Immature natural killer cell (primary cell): ENCODE data around the gene CAPN2. TPM values are rescaled to one million over a fixed set of nuclear protein-coding genes. Genes with fewer than 3 reads are reported as not detected.

Source experiments
- DNase-seq, 3 donors: peaks; one replicate each; pipeline ENCODE4 v3.0.0; 2022; ENCODE audit warnings: mixed read lengths in 1 of 3
- H3K27ac Mint-ChIP-seq, 6 donors: one replicate each; pipeline ENCODE4 v1.8.0; 2020; ENCODE audit warnings: mixed read lengths in 6 of 6, mild to moderate bottlenecking in 5 of 6, inconsistent platforms in 4 of 6, moderate library complexity in 3 of 6
- H3K27me3 Mint-ChIP-seq, 3 donors: one replicate each; pipeline ENCODE4 v1.8.0; 2020 to 2021; ENCODE audit warnings: low read depth in 3 of 3, mild to moderate bottlenecking in 3 of 3, mixed read lengths in 3 of 3, moderate library complexity in 3 of 3, inconsistent platforms in 1 of 3
- H3K36me3 Mint-ChIP-seq, 3 donors: one replicate each; pipeline ENCODE4 v1.8.0; 2020; ENCODE audit warnings: mixed read lengths in 3 of 3, inconsistent platforms in 2 of 3, mild to moderate bottlenecking in 2 of 3
- H3K4me1 Mint-ChIP-seq, 2 donors: one replicate each; pipeline ENCODE4 v1.8.0; 2020; ENCODE audit warnings: inconsistent platforms in 2 of 2, mild to moderate bottlenecking in 2 of 2, mixed read lengths in 2 of 2, moderate library complexity in 1 of 2
- H3K4me3 Mint-ChIP-seq, 5 donors: one replicate each; pipeline ENCODE4 v1.8.0; 2020; ENCODE audit warnings: mild to moderate bottlenecking in 5 of 5, mixed read lengths in 5 of 5, inconsistent platforms in 3 of 5, moderate library complexity in 3 of 5
- H3K9me3 Mint-ChIP-seq, 6 donors: one replicate each; pipeline ENCODE4 v1.8.0; 2020; ENCODE audit warnings: mild to moderate bottlenecking in 6 of 6, mixed read lengths in 6 of 6, inconsistent platforms in 4 of 6, moderate library complexity in 3 of 6
- polyA plus RNA-seq, 3 donors: library from polyadenylated mRNA; unstranded; fragments of 300-500 nt; fragmentation: Illumina TruSeq; gene quantifications; one replicate each; pipeline ENCODE4 v1.2.3, GENCODE V29; 2021

CAPN2 gene
- polyA plus RNA-seq = 100 to 1,000 TPM; 126 to 232 (median 141) TPM

DNA sequence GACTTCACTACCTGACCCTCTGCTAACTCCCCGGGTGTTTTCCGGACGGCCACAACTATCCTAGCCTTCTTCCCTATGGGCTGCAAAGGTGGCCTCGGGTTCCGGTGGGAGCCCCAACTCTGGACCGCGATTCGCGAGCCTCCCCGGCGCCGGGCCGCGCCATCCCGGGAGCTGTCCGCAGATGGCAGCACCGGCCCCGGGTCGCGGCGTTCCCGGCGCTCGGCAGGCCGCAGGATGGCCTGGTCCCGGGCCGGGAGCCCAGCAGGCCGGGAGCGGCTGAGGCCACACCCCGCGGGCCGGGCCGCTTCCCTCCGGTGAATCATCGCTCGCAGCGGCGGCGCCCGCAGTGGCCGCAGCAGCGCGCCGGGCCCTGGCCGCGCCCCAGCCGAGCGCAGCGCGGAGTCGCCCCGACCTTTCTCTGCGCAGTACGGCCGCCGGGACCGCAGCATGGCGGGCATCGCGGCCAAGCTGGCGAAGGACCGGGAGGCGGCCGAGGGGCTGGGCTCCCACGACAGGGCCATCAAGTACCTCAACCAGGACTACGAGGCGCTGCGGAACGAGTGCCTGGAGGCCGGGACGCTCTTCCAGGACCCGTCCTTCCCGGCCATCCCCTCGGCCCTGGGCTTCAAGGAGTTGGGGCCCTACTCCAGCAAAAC is at the start of gene CAPN2:
Gene CAPN2 (plus strand): TSS at position 346 of the 656 bp plus-strand sequence. CDS start 102 bp downstream, at position 448.
- Mint-ChIP-seq H3K4me3 (peak within 1 kb of the TSS; percentile 79 to 95 (median 87)), H3K27ac (peak within 1 kb of the TSS; percentile 89 to 98 (median 90)), H3K9me3 (no peaks in the 10 kb centered on the region), H3K4me1 (peaks cover 56 to 57% of the 10 kb centered on the region in 2 donors), H3K27me3 (peaks cover 5 to 10% (median 6%) of the 10 kb centered on the region in 3 donors), H3K36me3 (peaks cover 4 to 6% (median 4%) of the 10 kb centered on the region in 3 donors)
- peak; percentile 62 to 67 (median 64) for DNase-seq

DNA sequence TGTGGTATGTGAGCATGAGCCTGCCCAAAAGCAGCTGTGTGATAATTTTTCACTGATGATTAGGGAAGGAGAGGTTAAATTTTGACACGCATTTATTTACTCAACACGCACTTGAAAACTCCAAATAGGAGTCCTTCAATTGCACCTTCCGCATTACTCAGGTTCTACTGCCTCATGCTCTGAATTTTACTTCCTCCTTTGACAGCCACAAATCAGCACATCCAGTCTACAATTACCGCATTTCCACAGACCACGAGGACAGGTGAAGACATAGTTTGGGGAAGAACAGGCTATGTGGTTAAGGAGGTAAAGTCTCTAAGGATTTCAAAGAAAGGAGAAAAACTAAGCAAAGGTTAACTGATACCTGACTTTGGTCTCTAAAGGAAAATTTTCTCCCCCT is 49.4 kb upstream of the CAPN2 start:
- H3K4me1 Mint-ChIP-seq = peaks cover 0 to 1% of the 10 kb centered on the region in 2 donors
- peaks cover 0 to 4% (median 0%) of the 10 kb centered on the region in 3 donors for H3K36me3 Mint-ChIP-seq
- no peak for DNase-seq
- H3K27me3 Mint-ChIP-seq = peaks cover 3 to 4% (median 4%) of the 10 kb centered on the region in 3 donors
- no peak overlapping the region for H3K4me3 Mint-ChIP-seq
- no peak overlapping the region for H3K27ac Mint-ChIP-seq
- H3K9me3 Mint-ChIP-seq = no peaks in the 10 kb centered on the region

DNA sequence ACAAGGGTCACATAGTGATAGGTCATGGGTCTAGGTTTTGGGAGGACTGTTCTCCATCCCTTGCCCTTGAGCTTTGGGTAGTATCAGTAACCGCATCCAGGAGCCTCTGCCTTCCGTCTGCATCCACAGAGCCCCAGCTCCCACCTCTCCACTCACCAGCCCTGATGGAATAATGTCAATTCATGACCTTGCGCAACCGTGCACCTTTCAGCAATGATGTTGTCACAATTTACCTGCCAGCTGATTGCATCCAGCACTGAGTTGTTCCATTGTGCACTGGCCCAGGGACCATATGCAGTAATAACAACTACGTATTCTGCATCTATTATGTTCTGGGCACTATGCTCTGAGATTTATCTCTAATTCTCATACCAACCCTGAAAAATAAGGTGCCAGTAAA is 48.2 kb upstream of the CAPN2 start:
- H3K4me3 Mint-ChIP-seq = no peak overlapping the region

DNA sequence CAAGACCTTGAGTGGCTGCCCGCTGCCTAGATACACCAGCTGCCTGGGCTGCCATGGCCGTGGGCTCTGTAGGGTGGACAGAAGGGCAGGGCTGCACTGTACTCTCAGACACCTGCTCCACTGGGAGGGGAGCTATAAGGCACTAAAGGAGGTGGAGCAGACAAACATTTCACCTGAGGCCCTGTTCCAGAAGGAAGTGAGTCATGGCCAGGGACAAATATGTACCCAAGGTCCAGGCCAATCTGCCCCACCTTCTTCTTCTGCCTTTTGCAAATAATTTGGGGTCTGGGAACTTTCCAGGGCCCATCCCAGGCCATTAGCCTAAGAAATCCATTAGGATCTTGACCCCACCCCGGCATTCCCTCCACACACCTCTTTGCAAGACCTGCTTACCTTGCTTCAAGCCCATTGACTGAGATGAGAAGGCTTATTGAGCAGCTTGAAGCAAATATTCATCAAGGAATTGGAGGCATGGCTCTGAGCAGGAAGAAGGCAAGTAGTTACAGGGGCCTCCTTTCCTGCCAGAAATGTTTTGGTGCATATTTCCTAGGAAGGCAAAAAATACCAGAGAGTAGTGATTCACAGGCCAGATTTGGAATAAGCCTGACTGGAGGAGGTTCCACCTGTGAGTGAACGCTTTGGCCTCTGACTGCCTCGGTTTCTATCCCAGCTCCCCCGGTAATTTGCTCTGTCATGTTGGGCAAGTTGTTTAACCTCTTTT is 46.6 kb upstream of the CAPN2 start, which contains the start of gene CAPN8:
Gene CAPN8 (minus strand): TSS at position 110 of the 721 bp plus-strand sequence. CDS start 55 bp downstream, at position 55.
- H3K9me3 Mint-ChIP-seq = no peaks in the 10 kb centered on the region
- peaks cover 0 to 1% of the 10 kb centered on the region in 2 donors for H3K4me1 Mint-ChIP-seq
- H3K27ac Mint-ChIP-seq = no peak within 1 kb of the TSS
- H3K4me3 Mint-ChIP-seq = no peak within 1 kb of the TSS
- no peak for DNase-seq
- H3K36me3 Mint-ChIP-seq = peaks cover 0 to 4% (median 0%) of the 10 kb centered on the region in 3 donors
- H3K27me3 Mint-ChIP-seq = peaks cover 2 to 7% (median 3%) of the 10 kb centered on the region in 3 donors

More for the DNA sequence above, 48.2 kb upstream of the CAPN2 start:
- Mint-ChIP-seq H3K27ac (no peak overlapping the region), H3K36me3 (peaks cover 0 to 4% (median 0%) of the 10 kb centered on the region in 3 donors), H3K9me3 (no peaks in the 10 kb centered on the region), H3K27me3 (peaks cover 3 to 4% (median 4%) of the 10 kb centered on the region in 3 donors), H3K4me1 (peaks cover 0 to 1% of the 10 kb centered on the region in 2 donors)
- DNase-seq = no peak

DNA sequence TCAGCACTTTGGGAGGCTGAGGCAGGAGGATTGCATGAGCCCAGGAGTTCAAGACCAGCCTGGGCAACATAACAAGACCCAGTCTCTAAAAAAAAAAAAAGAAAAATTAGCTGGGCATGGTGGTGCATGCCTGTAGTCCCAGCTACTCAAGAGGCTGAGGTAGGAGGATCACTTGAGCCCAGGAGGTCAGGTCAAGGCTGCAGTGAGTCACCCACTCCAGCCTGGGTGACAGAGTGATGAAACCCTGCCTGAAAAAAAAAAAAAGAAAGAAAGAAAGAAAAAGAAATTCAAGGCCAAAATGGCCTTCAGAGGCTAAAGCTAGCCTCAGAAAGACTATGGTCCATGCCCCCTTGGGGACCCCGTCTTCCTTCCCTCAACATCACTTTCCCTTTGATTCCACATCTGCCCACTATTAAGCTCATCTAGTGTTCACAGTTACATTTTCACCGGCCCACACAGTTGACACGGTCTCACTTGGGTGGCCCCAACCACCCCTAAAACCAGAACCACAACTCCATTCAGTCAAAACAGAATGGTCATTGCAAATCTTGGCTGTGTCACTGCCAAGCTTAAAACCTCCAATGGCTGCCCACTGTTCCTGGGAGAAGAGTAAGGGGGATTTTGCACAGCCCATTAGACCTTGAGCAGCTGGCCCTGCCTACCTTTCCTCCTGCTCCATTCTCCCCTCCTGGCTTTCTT is 44.7 kb upstream of the CAPN2 start:
- H3K27ac Mint-ChIP-seq = peak overlapping the region in 2 of 6 donors; percentile 35 to 60
- no peaks in the 10 kb centered on the region for H3K4me1 Mint-ChIP-seq
- no peaks in the 10 kb centered on the region for H3K36me3 Mint-ChIP-seq

DNA sequence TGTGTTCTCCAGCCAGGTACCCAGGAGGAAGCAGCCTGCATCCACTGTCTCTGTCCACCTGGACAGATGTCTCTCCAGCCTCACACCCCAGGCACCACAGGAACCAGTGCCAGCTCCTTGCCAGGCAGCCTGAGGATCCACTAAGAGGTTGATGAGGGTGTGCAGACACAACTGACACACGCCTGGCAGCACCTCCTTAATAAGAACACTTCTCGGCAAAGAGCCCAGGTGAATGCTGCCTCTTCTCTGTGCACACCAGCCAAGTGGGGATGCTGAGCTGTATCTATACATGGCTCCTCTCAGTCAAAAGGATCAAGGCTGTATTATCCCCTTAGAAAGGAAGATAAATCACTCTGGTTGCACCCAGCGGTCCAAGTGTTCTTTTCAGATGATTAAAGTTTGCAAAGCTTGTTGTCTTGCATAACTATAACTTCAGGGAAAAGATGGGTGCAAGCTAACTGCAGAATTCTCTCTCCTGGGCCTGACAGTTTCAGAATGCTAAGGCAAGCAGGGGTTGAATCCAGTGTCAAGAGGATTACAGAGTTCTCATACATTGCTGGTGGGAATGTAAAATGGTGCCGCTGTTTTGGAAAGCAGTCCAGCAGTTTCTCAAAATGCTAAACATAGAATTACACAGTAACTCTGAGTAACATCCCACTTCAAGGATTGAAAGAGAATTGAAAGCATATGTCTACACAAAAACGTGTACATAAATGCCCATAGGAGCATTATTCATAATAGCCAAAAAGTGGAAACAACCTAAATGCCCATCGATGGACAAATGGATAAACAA is 43.1 kb upstream of the CAPN2 start:
- H3K9me3 Mint-ChIP-seq = no peaks in the 10 kb centered on the region
- no peak overlapping the region for H3K27ac Mint-ChIP-seq
- no peaks in the 10 kb centered on the region for H3K36me3 Mint-ChIP-seq
- DNase-seq = no peak
- no peaks in the 10 kb centered on the region for H3K4me1 Mint-ChIP-seq
- H3K4me3 Mint-ChIP-seq = no peak overlapping the region
- peaks cover 0 to 4% (median 4%) of the 10 kb centered on the region in 3 donors for H3K27me3 Mint-ChIP-seq

More for the DNA sequence above, 44.7 kb upstream of the CAPN2 start:
- H3K27me3 Mint-ChIP-seq = peaks cover 3 to 7% (median 4%) of the 10 kb centered on the region in 3 donors
- H3K9me3 Mint-ChIP-seq = no peaks in the 10 kb centered on the region
- no peak for DNase-seq
- no peak overlapping the region for H3K4me3 Mint-ChIP-seq

DNA sequence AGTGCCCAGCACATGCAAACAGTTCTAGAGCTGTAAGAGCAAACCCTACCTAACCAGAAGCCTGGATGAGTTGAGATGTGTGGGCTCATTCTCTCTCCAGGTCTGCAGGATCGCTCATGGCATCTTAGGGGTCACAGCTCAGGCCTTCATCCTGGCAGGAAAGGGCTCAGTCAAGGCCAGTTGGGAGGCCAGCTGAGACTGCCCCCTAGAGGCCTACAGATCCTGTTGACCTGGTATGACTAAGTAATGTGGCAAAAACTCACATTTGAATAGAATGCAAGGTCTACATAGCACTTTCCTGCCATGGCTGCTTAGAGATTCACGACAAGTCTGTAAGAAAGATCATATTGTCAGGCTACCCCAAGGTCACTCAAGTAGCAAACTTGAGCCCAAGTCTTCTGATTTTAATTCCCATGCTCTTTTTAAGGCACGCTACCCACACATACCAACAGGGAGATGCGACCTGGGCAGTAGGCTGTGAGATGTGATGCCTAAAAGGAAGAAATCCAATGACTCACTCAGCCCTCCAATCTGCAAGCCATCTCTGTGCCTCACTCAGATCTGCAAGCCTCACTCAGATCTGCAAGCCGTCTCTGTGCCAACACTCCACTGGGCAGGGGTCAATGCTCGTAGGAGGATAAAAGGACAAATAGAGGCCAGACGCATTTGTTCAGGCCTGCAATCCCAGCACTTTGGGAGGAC is 41.7 kb upstream of the CAPN2 start:
- no peak overlapping the region for H3K4me3 Mint-ChIP-seq
- H3K4me1 Mint-ChIP-seq = no peaks in the 10 kb centered on the region
- peaks cover 2 to 4% (median 4%) of the 10 kb centered on the region in 3 donors for H3K27me3 Mint-ChIP-seq
- peaks cover 0 to 4% (median 0%) of the 10 kb centered on the region in 6 donors for H3K9me3 Mint-ChIP-seq
- no peak for DNase-seq
- peaks cover 0 to 5% (median 0%) of the 10 kb centered on the region in 3 donors for H3K36me3 Mint-ChIP-seq
- H3K27ac Mint-ChIP-seq = no peak overlapping the region

DNA sequence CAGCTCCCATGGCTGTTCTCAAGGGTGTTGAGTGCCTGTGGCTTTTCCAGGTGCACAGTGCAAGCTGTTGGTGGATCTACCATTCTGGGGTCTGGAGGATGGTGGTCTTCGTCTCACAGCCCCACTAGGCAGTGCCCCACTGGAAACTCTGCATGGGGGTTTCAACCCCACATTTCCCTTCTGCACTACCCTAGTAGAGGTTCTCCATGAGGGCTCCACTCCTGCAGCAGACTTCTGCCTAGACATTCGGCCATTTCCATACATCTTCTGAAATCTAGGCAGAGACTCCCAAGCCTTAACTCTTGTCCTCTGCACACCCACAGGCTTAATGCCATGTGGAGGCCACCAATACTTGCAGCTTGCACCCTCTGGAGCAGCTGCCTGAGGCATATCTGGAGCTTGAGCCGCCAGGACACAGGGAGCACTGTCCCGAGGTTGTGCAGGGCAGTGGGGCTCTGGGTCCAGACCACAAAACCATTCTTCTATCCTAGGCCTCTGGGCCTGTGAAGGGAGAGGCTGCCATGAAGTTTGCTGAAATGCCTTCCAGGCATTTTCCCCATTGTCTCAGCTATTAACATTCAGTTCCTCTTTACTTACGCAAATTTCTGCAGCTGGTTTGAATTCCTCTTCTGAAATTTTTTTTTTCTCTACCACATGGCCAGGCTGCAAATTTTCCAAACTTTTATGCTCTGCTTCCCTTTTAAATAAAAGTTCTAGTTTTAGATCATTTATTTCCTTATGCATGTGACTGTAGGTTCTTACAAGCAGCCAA is 38.0 kb upstream of the CAPN2 start:
- DNase-seq = no peak
- Mint-ChIP-seq H3K36me3 (peaks cover 0 to 5% (median 0%) of the 10 kb centered on the region in 3 donors), H3K9me3 (peaks cover 0 to 4% (median 0%) of the 10 kb centered on the region in 6 donors), H3K4me1 (no peaks in the 10 kb centered on the region), H3K27ac (no peak overlapping the region), H3K4me3 (no peak overlapping the region), H3K27me3 (peaks cover 5% of the 10 kb centered on the region in 3 donors)

DNA sequence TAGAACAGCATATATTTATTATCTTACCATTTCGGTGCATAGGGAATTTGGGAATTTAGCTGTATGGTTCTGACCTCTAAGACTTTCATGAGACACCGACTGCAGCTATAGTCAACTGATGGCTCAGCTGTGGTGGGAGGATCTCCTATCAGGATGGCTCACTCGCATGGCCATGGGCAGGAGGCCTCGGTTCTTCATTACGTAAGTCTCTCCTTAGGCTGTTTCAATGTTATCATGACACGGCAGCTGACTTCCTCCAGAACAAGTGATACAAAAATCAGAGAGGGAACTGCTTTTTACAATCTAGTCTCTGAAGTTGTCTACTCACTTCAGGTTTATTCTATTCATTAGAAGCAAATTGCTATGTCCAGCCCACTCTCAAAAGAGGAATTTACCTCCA is 33.5 kb upstream of the CAPN2 start:
- Mint-ChIP-seq H3K4me3 (no peak overlapping the region), H3K9me3 (peaks cover 0 to 4% (median 0%) of the 10 kb centered on the region in 6 donors), H3K4me1 (no peaks in the 10 kb centered on the region), H3K27me3 (peaks cover 2 to 12% (median 5%) of the 10 kb centered on the region in 3 donors), H3K36me3 (peaks cover 0 to 5% (median 0%) of the 10 kb centered on the region in 3 donors), H3K27ac (no peak overlapping the region)
- DNase-seq = no peak

DNA sequence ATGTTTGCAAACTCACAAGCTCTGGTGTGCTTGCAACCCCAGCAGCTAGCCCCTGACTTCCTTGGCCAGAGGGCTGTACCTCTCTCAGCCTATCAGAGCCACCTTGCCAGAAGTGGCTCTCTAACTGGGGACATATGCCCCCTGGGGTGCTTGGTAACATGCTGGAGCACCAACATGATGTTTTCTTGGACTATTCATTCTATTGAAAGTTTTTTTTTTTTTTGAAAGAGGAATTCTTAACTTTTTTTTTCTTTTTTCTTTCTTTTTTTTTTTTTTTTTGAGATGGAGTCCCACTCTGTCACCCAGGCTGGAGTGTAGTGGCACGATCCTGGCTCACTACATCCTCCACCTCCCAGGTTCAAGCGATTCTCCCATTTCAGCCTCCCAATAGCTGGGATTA is 32.2 kb upstream of the CAPN2 start:
- no peak for DNase-seq
- no peaks in the 10 kb centered on the region for H3K9me3 Mint-ChIP-seq
- H3K27me3 Mint-ChIP-seq = peaks cover 2 to 16% (median 3%) of the 10 kb centered on the region in 3 donors
- no peak overlapping the region for H3K4me3 Mint-ChIP-seq
- no peaks in the 10 kb centered on the region for H3K4me1 Mint-ChIP-seq
- H3K36me3 Mint-ChIP-seq = no peaks in the 10 kb centered on the region
- no peak overlapping the region for H3K27ac Mint-ChIP-seq

DNA sequence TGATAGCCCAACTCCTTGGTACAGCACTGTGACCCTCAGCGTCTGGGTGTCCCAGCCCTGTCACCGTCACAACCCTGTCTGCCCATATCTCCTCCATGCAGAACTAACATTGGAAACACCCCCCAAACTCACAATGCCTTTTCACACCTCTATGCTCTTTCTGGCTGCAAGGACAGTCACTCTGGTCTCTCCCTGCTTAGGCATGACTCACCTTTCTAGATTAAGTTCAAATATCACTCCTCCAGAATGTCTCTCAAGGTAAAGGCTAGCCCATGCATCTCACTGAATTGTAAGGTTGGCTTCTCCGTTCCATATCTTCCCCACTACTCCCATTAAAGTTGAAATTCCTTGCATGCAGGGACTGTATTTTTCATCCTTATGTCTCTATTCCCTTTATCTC is 29.8 kb upstream of the CAPN2 start:
- DNase-seq = no peak
- H3K4me1 Mint-ChIP-seq = no peaks in the 10 kb centered on the region
- no peaks in the 10 kb centered on the region for H3K36me3 Mint-ChIP-seq
- H3K4me3 Mint-ChIP-seq = no peak overlapping the region
- peaks cover 1 to 16% (median 2%) of the 10 kb centered on the region in 3 donors for H3K27me3 Mint-ChIP-seq
- no peaks in the 10 kb centered on the region for H3K9me3 Mint-ChIP-seq
- no peak overlapping the region for H3K27ac Mint-ChIP-seq
